Stromal cell of bone marrow (primary cell): Measurements from ENCODE around the gene NOXA1.
"Not testable (repeated sequence)": the region's sequence is repeated elsewhere in the genome, so short reads cannot be mapped to it uniquely, and the experiment has no call there.

ENCODE experiments used
- DNase-seq: peaks from one replicate; pipeline ENCODE4 v3.0.0-alpha.2; 2012; ENCODE audit warnings: low read depth

Gene NOXA1, protein sequence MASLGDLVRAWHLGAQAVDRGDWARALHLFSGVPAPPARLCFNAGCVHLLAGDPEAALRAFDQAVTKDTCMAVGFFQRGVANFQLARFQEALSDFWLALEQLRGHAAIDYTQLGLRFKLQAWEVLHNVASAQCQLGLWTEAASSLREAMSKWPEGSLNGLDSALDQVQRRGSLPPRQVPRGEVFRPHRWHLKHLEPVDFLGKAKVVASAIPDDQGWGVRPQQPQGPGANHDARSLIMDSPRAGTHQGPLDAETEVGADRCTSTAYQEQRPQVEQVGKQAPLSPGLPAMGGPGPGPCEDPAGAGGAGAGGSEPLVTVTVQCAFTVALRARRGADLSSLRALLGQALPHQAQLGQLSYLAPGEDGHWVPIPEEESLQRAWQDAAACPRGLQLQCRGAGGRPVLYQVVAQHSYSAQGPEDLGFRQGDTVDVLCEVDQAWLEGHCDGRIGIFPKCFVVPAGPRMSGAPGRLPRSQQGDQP

DNA sequence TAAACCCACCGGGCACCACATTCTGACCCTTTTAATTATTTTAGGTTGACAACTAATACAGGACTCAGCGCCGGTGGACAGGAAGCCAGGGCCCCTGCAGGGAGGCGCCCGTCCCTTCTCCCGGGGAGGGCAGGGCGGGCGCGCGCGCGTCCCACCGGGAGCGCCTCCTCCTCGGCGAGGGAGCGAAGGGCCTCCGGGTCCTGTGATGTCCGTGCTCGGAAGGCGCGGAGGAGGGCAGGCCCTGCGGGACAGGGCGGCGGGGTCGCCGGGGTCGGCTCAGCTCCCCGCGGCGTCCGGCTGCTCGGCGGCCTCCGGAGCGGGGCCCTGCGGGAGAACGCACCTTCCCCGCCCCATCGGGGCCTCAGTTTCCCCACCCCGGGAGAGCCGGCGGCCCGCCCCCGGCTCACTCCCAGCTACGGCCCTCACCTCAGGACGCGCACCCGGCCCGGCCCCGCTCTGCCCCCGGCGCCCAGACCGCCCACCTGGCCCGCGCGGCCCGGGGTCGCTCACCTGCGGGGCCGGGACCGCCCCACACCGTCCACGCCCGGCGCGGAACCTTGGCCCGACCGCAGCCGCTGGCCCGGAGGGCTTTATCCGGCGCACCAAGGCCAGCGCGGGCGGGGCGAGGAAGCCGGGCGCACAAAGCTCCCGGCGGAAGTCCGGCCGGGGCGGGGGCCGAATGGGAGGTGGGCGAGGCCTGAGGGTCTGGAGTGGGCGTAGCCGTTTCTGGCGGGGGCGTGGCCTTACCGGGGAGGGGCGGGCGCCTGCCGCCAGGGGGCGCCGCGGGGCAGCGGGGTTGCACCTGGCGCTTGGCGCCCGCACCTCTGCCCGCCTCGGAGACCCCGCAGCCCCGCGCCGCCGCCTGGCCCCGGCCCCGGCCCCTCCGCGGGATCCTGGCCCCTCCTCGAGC lies at the start of gene NOXA1, which contains the start of gene EXD3:
Gene NOXA1, plus strand, starts transcription at position 790 of the 910 bp plus-strand sequence. CDS start 137 bp downstream, outside the sequence.
Gene EXD3, minus strand, starts transcription at position 559 of the 910 bp plus-strand sequence. CDS start 27,805 bp downstream, outside the sequence.
- peak; percentile 78 for DNase-seq

- no peak for DNase-seq
Observed at GRCh38 chr9:137373611-137373980, 49.6 kb upstream of the NOXA1 start.

DNA sequence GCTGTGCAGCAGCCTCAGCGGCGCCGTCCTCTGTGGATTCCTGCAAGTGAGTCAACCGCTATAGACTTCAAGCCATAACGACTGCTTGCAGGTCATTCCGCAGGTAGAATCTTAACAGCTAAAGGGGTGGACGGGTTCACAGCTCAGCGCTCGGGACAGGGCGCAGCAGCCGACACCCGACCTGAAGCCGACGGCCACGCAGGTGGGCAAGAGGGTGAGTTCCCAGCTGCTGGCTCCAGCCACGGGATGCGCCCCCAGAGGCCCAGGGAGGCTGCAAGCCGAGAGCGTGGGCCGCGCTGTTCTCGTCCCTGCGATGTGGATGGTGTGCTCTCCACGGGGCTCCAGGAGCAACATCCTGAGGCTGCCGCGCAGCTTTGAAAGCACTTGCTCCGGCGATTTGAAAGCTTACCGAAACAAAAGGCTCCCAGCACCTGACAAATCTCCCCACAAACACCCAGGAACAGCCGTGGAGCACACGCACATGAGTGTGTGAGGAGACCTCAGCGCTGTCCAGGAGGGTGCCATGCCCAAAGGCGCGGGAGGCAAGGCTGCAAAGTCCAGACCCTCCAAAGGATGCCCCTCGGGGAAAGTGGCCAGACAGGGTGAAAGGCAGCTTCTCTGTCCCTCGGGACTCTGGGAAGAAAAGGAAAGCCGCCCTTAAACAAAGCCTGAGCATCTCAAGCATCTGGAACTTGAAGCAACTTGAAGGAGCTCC lies 48.9 kb upstream of the NOXA1 start:
- no peak for DNase-seq

DNA sequence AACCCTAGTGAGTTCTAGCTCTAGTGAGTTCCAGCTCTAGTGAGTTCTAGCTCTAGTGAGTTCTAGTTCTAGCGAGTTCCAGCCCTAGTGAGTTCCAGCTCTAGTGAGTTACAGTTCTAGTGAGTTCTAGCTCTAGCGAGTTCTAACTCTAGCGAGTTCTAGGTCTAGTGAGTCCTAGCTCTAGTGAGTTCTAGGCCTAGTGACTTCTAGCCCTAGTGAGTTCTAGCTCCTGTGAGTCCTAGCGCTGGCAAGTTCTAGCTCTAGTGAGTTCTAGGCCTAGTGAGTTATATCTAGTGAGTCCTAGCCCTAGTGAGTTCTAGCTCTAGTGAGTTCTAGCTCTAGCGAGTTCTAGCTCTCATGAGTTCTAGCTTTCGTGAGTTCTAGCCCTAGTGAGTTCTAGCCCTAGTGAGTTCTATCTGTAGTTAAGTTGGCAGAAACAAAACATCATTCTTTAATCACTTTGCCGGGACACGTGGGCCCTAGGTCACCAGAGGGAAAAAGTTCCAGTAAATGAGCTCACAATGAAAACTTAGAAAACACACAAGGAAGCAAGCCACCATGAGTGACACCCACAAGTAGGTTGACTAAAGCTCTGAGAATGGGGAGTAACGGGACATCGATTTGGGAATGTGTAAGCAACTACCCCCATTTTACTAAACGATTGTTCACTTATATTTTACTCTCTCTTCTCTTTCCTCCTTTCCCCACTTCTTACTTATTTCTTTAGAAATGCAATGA lies 47.7 kb upstream of the NOXA1 start:
- DNase-seq: no peak

GRCh38 chr9:137376386-137376785 lies 46.8 kb upstream of the NOXA1 start:
- DNase-seq: no peak

GRCh38 chr9:137378688-137379410 lies 44.3 kb upstream of the NOXA1 start:
- DNase-seq: not testable (repeated sequence)

DNA sequence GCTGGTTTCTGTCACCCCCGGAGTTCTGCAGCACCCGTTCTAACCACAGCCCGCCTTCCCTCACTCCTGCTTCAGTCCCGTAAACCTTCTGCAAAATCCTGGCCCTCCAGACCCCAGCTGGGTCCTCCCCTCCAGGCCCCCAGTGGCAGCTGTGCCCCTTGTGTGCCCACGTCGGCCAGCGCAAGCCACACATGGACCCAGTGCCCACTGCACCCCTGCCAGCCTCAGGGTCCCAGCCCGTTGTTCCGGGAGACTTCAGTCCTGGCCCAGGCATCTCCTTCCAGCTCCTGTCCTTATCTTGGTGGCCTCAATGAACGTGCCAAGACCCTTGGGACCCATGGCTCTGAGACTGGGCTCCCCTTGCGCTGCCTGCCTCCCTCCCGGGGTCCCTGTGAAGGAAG lies 43.4 kb upstream of the NOXA1 start:
- DNase-seq: no peak

- DNase-seq: no peak
Observed at GRCh38 chr9:137380171-137380570, 43.0 kb upstream of the NOXA1 start.

DNA sequence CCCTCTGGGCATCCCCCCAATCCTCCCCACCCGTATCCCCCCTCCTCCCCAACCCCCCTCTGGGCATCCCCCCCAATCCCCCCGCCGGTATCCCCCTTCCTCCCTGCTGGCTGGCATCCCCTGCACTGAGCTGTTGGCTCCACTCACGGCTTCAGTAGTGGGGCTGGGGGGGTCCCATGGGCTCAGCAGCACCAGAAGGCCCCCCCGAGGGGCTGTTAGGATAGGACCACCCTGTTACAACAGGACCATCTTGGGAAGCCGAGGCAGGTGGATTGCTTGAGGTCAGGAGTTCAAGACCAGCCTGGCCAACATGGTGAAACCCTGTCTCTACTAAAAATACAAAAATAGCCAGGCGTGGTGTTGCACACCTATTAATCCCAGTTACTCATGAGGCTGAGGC lies 42.6 kb upstream of the NOXA1 start:
- no peak for DNase-seq

DNA sequence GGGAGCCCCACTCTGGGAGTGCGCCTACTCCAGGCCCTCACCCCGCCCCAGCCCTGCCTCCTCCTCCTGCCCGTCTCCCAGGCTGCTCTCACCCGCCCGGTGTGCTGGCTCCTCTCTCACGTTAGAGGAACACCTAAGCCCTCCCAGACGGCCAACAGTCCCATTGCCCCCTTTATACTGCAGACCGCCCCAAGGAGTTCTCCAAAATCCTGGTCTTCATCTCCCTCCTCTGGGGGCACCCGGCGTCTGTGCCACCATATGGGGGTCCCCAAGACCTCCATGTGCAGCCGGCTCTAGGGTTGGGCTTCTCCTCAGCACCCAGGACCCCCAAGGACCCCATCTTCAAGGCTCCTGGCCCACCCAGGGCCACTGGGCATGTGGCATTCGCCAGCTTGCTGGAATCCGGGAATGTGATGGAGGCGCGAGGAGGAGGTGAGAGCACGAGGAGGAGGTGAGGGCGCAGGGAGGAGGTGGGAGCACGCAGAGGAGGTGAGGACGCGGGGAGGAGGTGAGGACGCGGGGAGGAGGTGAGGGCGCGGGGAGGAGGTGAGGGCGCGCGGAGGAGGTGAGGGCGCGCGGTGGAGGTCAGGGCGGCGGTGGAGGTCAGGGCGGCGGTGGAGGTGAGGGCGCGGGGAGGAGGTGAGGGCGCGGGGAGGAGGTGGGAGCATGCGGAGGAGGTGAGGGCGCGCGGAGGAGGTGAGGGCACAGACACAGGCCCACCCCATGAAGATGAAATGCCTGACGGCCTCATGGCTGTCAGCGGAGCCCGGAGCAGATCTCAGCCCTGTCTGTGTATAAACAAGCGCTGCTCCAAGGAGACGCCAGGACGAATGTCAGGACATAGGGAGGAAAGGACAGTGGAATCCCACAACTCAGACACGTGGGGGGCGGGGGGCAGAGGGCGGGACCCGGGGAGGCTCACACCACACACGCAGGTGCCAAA lies 41.4 kb upstream of the NOXA1 start:
- no peak for DNase-seq

GRCh38 chr9:137382444-137383080 lies 40.6 kb upstream of the NOXA1 start:
- DNase-seq: no peak

DNA sequence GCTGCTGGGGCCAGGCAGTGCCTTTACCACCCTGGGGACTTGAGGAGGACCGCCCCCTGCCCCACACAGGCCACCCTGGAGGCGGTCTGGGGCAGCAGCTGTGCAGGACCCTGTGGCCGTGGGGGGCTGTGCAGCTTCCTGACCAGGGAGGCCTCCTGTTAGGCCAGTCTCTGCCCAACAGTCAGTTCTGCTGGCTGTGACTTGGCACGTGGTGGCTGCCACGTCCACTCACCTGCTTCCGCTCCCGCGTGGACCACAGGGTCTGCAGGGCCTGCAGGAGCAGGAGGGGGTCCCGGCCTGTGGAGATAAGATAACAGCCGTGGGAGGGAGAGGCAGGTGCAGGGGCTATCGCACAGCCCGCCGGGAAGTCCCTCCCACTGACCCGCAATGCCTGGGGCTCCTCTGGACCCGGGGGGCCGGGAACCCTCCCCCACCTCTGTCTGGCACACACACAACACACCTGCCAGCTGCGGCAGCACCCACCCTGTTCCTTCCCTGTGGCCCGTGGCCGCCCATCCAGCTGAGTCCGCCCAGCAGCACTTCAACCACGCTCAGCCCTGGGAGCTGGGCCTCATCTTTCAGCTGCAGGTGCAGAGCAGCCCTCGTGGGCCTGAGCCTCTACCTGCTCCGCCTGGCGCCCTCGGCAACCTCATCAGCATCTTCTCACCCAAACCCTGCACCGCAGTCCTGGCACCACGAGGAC lies 40.0 kb upstream of the NOXA1 start:
- DNase-seq: no peak

DNA sequence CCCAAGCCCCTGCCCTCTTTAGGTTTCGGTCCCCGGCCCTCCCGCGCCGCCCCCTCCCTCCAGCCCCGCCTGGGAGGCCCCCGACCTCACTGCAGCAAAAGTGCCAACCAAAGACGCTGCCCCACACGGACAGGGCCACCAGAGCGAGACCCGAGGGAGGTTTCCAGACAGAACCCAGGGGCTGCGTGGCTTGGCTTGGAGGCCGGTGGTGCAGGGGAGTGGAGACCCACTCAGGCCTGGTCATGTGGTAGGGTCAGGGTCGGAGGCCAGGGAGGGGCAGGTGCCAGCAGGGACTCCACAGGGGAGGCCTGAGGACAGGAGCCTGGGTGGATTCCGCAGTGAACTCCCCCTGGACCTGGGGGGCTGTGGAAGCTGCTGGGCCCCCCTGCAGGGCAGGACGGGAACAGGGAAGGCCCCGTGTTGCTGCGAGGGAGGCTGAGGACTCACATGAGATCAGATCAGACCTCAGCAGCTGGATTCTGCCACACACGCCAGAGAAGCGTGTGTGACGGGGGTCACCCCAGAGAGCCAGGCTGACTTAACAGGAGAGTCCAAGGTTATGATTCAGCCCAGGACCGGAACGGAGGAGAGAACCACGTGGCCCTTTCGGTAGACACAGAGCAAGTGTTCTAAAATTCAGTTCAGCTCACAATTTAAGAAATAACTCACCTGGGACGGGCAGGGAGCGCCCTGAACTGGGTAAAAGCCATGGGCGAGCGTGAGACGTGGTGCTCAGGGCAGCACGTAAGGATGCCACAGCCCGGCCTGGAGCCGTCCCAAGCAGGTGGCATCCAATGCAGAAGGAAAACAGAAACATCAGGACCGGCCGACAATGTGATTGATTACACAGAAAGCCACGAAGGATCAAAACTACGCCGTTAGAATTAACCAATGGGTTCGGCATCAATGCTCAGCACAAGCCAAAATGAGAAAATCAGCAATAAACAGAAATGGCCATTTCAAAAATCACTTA lies 39.1 kb upstream of the NOXA1 start:
- no peak for DNase-seq

DNA sequence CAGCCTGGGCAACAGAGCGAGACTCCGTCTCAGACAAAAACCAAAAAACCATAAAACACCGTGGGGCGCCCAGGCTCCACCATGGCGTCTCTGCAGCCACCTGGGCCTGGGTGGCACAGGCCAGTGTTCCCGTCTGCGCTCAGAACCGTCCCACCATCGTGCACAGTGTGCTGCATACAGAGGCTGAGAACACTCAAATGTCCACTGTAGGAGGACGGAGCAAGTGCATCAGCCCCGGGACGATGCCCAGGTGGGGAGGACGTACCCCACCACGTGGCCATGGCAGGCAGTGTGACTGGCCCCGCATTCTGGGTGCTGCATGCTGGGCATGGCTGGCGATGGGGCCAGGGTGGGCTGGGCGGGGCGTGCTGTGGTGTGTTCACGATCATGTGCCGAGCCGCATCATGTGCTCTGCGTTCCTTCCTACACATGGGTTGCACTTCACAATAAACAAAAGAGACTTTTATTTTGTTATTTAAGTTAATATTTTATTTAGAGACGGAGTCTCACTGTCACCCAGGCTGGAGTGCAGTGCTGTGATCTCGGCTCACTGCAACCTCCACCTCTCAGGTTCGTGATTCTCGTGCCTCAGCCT lies 38.0 kb upstream of the NOXA1 start:
- DNase-seq: no peak

GRCh38 chr9:137386507-137387113 lies 36.6 kb upstream of the NOXA1 start:
- DNase-seq: not testable (repeated sequence)
